A673 (cell line): ENCODE data around the gene TPGS2.

Experiments used
- EZH2 ChIP-seq: fragments of 200-600 bp; sonication (generic); IDR thresholded peaks from 2 replicates; pipeline ENCODE4 v1.6.1; 2017; ENCODE audit warnings: borderline replicate concordance, low read depth, mild to moderate bottlenecking, mixed read lengths, antibody characterized with exemption, low read length; ENCODE audit not compliant: poor library complexity, severe bottlenecking
- TF ChIP-seq, protein P1 (sequence below): fragments of 300-800, 200-600 bp; sonication (generic); conservative IDR thresholded peaks from 2 replicates; pipeline ENCODE4 v1.5.1; 2017; ENCODE audit warnings: low read depth, mild to moderate bottlenecking, antibody characterized with exemption, low read length, moderate library complexity, mixed read lengths

DNA sequence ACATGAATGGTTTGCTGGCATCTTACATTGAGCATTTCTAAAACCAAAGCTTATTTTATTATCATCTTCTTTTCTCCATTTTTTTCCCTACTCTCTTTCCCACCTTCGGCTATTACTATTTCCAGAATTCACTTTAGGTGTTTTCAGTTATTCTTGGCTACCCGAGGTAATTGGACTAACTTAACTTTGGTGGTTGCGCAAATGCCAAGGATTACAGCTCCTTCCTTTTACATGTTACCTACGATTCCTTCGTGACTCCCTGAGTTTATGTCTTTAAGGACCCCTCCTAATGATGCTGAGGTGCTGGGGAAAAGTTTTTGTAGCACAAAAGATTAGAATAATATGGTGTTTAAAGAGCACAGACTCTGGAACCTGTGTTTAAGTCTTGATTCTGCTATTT, 14.4 kb upstream of the TPGS2 start:
- TF ChIP-seq, protein P1, sequence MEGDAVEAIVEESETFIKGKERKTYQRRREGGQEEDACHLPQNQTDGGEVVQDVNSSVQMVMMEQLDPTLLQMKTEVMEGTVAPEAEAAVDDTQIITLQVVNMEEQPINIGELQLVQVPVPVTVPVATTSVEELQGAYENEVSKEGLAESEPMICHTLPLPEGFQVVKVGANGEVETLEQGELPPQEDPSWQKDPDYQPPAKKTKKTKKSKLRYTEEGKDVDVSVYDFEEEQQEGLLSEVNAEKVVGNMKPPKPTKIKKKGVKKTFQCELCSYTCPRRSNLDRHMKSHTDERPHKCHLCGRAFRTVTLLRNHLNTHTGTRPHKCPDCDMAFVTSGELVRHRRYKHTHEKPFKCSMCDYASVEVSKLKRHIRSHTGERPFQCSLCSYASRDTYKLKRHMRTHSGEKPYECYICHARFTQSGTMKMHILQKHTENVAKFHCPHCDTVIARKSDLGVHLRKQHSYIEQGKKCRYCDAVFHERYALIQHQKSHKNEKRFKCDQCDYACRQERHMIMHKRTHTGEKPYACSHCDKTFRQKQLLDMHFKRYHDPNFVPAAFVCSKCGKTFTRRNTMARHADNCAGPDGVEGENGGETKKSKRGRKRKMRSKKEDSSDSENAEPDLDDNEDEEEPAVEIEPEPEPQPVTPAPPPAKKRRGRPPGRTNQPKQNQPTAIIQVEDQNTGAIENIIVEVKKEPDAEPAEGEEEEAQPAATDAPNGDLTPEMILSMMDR = no peak
- no peak for TF ChIP-seq EZH2
